Breast epithelium (tissue), 4 donors: ENCODE measurements around the gene MYO5A. TPM values are rescaled to one million over a fixed set of nuclear protein-coding genes. Genes with fewer than 3 reads are reported as not detected.
"Not testable (repeated sequence)": the region's sequence is repeated elsewhere in the genome, so short reads cannot be mapped to it uniquely, and the experiment has no call there.

ENCODE experiments used
- DNase-seq, 2 donors: peaks; one replicate each; pipeline ENCODE4 v3.0.0-alpha.2; 2019; ENCODE audit warnings: low spot score in 2 of 2
- H3K27ac ChIP-seq, 2 donors: fragments of 200-600 bp; sonication (generic) in 1 of 2; one replicate each; pipeline ENCODE4 v1.5.1; 2016 to 2019; ENCODE audit warnings: mild to moderate bottlenecking in 1 of 2
- H3K27me3 ChIP-seq, 2 donors: fragments of 200-600 bp; sonication (generic) in 1 of 2; one replicate each; pipeline versions ENCODE4 v1.5.1 to v1.6.0; 2017 to 2019; ENCODE audit warnings: control low read depth in 1 of 2, mild to moderate bottlenecking in 1 of 2
- H3K36me3 ChIP-seq: fragments of 200-600 bp; one replicate; pipeline ENCODE4 v1.5.1; 2019
- H3K4me1 ChIP-seq, 2 donors: fragments of 200-600 bp; sonication (generic); one replicate each; pipeline ENCODE4 v1.5.1; 2016 to 2019; ENCODE audit warnings: control low read depth in 1 of 2
- H3K4me3 ChIP-seq, 3 donors: fragments of 200-600 bp; sonication (generic); 1 replicate in 2 of 3; 2 replicates in 1 of 3; pipeline ENCODE4 v1.5.1; 2016 to 2019; ENCODE audit warnings: mild to moderate bottlenecking in 3 of 3, moderate library complexity in 2 of 3
- H3K9me3 ChIP-seq, 2 donors: fragments of 200-600 bp; sonication (generic) in 1 of 2; one replicate each; pipeline ENCODE4 v1.5.1; 2016 to 2019; ENCODE audit warnings: control low read depth in 1 of 2
- CTCF ChIP-seq, 3 donors: fragments of 450-650 bp; IDR thresholded peaks; one replicate each; pipeline ENCODE4 v1.5.1; 2016 to 2017; ENCODE audit warnings: antibody characterized with exemption in 3 of 3, mild to moderate bottlenecking in 3 of 3, moderate library complexity in 3 of 3
- POLR2A ChIP-seq: fragments of 450-650 bp; IDR thresholded peaks from one replicate; pipeline ENCODE4 v1.6.1; 2016; ENCODE audit warnings: antibody characterized with exemption, mild to moderate bottlenecking, moderate library complexity
- POLR2AphosphoS5 ChIP-seq, 3 donors: sonication (generic); formaldehyde crosslinking; IDR thresholded peaks; one replicate each; pipeline ENCODE4 v1.6.1; 2017; ENCODE audit warnings: antibody characterized with exemption in 3 of 3
- intact Hi-C: fragments of 100-400 bp; cut with DNase I; formaldehyde crosslinking; loops from one replicate; pipeline ENCODE4 v1.15.1; 2023; ENCODE audit warnings: low total_unique reads
- total RNA-seq, 3 donors: library from RNA; depleted of rRNA; stranded (reverse); fragments of >200 nt; gene quantifications; one replicate each; pipeline ENCODE4 v1.1.0, GENCODE V29; 2016

The MYO5A gene
- total RNA-seq, 3 donors from 2014 or later, result 34.1 to 77.4 (median 34.4) TPM

- no peak overlapping the region for H3K27ac ChIP-seq
- H3K36me3 ChIP-seq, result no peaks in the 10 kb centered on the region
- no peak for TF ChIP-seq POLR2A
- no peak for TF ChIP-seq CTCF (IDR thresholded peaks at IDR 0.05)
- TF ChIP-seq POLR2AphosphoS5 (IDR thresholded peaks at IDR 0.05), result no peak
- DNase-seq, result no peak
- H3K27me3 ChIP-seq, result no peaks in the 10 kb centered on the region
- H3K9me3 ChIP-seq, result peaks cover 3 to 7% of the 10 kb centered on the region in 2 donors
- H3K4me1 ChIP-seq, result no peaks in the 10 kb centered on the region
- H3K4me3 ChIP-seq, result no peak overlapping the region
- intact Hi-C loops, result loop anchor here (2.0 kb wide), 1 partner anchor 68 kb away; no protein-coding TSS in a partner anchor
These were observed 65.8 kb downstream of the MYO5A start for GRCh38 chr15:52462806-52463360.

- H3K36me3 ChIP-seq, H3K4me1 ChIP-seq, H3K4me3 ChIP-seq, H3K27me3 ChIP-seq, H3K27ac ChIP-seq, DNase-seq: not testable (repeated sequence)
- H3K9me3 ChIP-seq, result peaks cover 5 to 11% of the 10 kb centered on the region in 2 donors
- intact Hi-C loops, result loop anchor here (5.0 kb wide), 1 partner anchor 238 kb away; no protein-coding TSS in a partner anchor
These were observed 69.0 kb downstream of the MYO5A start for GRCh38 chr15:52459701-52460100.

GRCh38 chr15:52459265-52459664, 69.4 kb downstream of the MYO5A start:
- not testable (repeated sequence) for DNase-seq, H3K4me3 ChIP-seq, H3K27ac ChIP-seq, H3K4me1 ChIP-seq, H3K27me3 ChIP-seq, H3K36me3 ChIP-seq
- intact Hi-C loops, result loop anchor here (5.0 kb wide), 1 partner anchor 238 kb away; no protein-coding TSS in a partner anchor
- H3K9me3 ChIP-seq, result peaks cover 5 to 11% of the 10 kb centered on the region in 2 donors

- H3K9me3 ChIP-seq, result no peaks in the 10 kb centered on the region
- H3K4me3 ChIP-seq, result no peak overlapping the region
- no peaks in the 10 kb centered on the region for H3K27me3 ChIP-seq
- no peak for DNase-seq
- intact Hi-C loops, result no loop called here
- no peaks in the 10 kb centered on the region for H3K4me1 ChIP-seq
- H3K36me3 ChIP-seq, result no peaks in the 10 kb centered on the region
- TF ChIP-seq CTCF (IDR thresholded peaks at IDR 0.05) (no peak), POLR2AphosphoS5 (IDR thresholded peaks at IDR 0.05) (no peak), POLR2A (no peak)
- no peak overlapping the region for H3K27ac ChIP-seq
These were observed 80.4 kb downstream of the MYO5A start for GRCh38 chr15:52448011-52448890.

- Histone ChIP-seq H3K4me3 (no peak overlapping the region), H3K36me3 (no peaks in the 10 kb centered on the region), H3K27ac (no peak overlapping the region), H3K27me3 (no peaks in the 10 kb centered on the region), H3K4me1 (no peaks in the 10 kb centered on the region), H3K9me3 (no peaks in the 10 kb centered on the region)
- TF ChIP-seq CTCF (IDR thresholded peaks at IDR 0.05) (no peak), POLR2AphosphoS5 (IDR thresholded peaks at IDR 0.05) (no peak), POLR2A (no peak)
- DNase-seq, result no peak
- intact Hi-C loops, result no loop called here
These were observed 82.7 kb downstream of the MYO5A start for GRCh38 chr15:52445954-52446353.

GRCh38 chr15:52445553-52445952, 83.1 kb downstream of the MYO5A start:
- TF ChIP-seq POLR2A, result no peak
- TF ChIP-seq POLR2AphosphoS5 (IDR thresholded peaks at IDR 0.05), result no peak
- TF ChIP-seq CTCF (IDR thresholded peaks at IDR 0.05), result no peak
- intact Hi-C loops, result no loop called here
- no peaks in the 10 kb centered on the region for H3K4me1 ChIP-seq

GRCh38 chr15:52443205-52443604, 85.5 kb downstream of the MYO5A start:
- DNase-seq, intact Hi-C loops, H3K27ac ChIP-seq, H3K9me3 ChIP-seq, H3K4me1 ChIP-seq, H3K36me3 ChIP-seq, H3K27me3 ChIP-seq, H3K4me3 ChIP-seq: not testable (repeated sequence)

More at GRCh38 chr15:52445553-52445952, 83.1 kb downstream of the MYO5A start:
- H3K27me3 ChIP-seq, result no peaks in the 10 kb centered on the region
- H3K4me3 ChIP-seq, result no peak overlapping the region
- H3K36me3 ChIP-seq, result no peaks in the 10 kb centered on the region
- H3K9me3 ChIP-seq, result no peaks in the 10 kb centered on the region
- DNase-seq, result no peak
- no peak overlapping the region for H3K27ac ChIP-seq
